NCI-H187 (cell line): ENCODE data around the gene TMEM109.

ENCODE experiments used
- DNase-seq, 2 experiments: peaks; one replicate each; lab custom pipeline; 2025; lab: John Stamatoyannopoulos, UW

Gene TMEM109

GRCh38 chr11:60942219-60942618 lies 28.3 kb downstream of the TMEM109 start:
- no peak for DNase-seq

DNA sequence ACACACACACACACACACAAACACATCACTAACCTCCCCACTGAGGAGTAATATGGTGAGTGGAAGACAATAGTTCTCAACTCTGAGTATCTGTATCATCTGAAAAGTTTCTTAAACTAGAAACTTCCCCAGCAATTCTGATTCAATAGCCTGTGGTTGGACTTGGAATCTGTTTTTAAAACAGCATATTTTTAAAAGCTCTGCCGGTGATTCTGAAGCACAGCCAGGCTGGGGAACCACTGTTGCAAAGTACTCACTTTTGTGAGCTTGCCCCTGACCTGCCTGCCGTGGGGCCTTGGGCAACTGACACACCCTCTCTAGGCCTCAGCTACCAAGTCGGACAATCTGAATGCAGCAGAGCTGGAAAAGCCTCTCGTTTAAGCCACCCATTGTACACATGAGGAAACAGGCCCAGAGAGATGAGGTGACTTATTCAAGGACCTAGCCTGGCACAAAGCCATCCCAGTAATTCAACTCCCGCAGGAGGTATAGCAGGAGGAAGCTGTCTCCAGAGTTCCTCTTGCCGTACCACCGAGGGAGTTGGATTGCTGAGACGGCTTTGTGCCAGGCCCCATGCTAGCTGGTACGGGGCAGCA lies 29.1 kb downstream of the TMEM109 start:
- peak; percentile 27 to 39 for DNase-seq

DNA sequence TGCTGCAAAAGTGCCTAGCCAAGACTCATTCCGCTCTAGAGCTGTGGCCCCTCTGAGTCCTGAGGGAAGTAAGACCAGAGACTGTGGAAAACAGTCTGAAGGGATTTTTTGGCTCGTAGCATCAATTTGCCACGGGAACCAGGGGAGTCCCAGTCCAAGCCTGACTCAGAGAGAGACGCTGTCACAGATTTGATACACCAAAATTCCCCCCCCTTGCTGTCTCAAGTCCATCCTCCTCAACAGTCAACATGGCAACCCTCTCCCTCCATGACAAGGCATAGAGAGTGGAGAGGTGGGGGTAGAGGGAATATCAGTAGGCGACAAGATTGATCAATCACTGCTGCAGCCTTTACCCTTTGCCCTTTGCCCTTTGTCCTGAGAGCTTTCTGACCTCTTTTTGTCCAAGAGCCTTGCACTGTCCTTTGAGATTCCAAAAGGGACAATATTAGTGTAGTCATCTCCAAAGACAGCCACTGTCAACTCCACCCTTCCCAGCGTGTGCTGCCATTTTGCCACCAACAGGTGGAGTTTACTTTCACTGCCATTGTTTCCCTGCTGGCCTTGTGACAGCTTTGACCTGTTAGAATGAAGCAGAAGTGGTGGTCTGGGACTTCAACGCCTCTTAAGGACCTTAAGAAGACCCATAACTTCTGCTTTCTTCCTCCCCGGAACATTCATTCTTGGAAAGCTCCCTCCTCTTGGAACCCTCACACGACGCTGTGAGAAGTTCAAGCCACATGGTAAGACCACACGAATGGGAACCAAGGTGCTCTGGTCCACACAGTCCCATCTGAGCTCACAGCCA lies 30.7 kb downstream of the TMEM109 start:
- no peak for DNase-seq

DNA sequence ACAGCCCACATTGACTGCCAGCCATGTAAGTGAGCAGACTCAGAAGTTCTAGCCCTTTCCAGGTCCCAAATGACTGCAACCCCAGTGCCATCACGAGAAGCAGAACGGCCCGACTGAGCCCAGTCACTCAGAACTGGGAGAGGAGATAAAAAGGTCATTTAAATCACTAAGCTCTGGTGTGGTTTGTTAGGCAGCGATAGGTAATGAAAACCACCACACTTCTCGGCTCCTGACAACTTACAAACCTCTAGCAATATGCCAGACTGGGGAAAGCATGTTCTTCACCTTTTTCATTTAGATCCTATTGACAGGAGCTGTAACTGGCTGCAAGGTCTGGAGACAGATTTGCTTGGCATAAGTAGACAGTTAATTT lies 31.3 kb downstream of the TMEM109 start:
- DNase-seq, result no peak

DNA sequence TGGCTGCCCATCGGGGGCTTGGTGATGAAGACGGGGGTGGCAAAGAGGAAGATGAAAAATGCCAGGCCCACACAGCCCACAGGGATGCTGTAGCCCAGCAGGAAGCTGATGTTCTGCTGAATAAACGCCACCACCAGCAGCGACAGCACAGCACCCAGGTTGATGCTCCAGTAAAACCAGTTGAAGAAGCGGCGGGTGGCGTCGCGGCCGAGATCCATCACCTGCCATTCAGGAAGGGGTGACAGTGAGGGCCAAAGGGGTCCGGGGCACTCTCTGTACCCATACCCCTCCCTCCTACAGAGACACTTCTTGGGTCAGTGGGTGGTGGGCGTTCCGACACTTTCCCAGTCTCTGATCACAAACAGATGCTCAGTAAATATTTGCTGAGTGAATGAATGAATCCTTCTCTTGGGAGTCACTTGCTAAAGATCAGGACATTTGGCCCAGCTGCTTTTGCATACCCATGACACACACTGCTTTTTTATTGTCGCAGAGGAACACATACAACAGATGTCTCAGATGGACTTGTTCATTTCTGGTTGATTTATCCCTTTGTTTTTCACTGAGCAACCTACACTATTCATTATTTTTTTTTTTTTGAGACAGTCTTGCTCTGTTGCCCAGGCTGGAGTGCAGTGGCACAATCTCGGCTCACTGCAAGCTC lies 32.8 kb downstream of the TMEM109 start:
- no peak for DNase-seq

DNA sequence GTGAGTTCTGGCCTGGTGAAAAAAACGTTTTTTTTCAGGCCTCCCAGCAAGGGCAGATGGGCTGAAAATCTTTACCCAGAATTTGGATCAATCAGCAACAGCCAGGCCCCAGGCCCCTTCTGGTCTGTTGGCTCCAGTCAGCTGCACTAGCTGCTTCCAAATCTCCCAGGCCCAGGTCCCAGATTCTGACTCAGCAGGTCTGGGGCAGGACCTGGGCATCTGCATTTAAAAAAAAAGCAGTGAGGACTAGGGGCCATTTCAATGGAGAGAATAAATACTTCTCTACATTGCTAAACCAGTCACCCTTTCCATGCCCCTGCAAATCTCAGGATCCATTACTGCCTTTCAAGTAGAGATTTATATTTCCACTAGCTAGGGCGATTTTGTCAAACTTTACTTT lies 33.7 kb downstream of the TMEM109 start:
- no peak for DNase-seq

DNA sequence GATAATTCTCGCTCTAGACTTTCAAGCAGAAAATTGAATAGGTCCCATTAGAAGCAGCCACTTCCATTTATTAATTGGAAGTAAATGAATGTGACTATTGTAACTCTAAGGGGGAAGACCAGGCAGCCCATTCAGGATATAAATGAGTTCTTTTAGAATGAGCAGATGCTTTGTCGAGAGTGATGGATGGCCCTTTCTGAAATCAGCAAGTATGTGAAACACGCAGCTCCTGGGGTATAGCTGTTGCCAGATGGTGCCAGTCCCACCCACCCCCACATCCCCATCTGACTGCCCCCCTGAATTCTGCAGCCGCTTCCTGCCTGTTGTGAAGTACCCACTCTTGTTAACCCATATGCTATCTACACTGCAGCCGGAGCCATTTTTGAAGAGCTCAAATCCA lies 34.3 kb downstream of the TMEM109 start:
- no peak for DNase-seq

GRCh38 chr11:60950024-60950423 lies 36.1 kb downstream of the TMEM109 start:
- no peak for DNase-seq

DNA sequence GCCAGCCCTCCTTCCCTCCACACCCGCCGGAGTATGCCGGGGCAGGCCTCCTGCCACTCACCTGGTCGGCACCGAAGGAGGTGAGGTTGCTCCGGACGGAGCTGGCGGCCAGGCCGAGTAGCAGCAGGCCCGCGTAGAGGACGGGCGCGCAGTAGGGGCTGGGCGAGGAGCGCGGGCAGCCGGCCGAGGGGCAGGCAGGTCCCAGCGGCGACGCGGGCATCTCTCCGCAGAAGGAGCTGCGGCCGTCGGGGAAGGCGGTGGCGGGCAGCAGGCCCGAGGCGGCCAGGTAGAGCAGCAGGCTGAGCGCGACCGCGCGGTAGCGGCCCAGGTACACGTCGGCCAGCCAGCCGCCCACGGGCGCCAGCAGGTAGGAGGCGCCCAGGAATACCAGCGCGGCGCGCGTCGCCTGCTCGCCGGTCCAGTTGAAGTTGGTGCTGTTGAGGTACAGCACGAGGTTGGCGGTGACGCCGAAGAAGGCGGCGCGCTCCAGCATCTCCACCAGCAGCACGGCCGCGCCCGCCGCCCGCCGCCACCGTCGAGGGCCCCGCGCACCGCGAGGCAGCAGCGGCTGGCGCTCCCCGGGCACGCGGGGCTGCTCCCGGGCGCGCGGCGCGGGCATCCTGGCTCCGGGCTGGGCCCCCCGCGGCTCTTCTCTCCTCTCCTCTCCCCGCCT lies 37.1 kb downstream of the TMEM109 start:
- no peak for DNase-seq

- DNase-seq, result no peak
Measured at GRCh38 chr11:60951606-60951903, 37.6 kb downstream of the TMEM109 start.

DNA sequence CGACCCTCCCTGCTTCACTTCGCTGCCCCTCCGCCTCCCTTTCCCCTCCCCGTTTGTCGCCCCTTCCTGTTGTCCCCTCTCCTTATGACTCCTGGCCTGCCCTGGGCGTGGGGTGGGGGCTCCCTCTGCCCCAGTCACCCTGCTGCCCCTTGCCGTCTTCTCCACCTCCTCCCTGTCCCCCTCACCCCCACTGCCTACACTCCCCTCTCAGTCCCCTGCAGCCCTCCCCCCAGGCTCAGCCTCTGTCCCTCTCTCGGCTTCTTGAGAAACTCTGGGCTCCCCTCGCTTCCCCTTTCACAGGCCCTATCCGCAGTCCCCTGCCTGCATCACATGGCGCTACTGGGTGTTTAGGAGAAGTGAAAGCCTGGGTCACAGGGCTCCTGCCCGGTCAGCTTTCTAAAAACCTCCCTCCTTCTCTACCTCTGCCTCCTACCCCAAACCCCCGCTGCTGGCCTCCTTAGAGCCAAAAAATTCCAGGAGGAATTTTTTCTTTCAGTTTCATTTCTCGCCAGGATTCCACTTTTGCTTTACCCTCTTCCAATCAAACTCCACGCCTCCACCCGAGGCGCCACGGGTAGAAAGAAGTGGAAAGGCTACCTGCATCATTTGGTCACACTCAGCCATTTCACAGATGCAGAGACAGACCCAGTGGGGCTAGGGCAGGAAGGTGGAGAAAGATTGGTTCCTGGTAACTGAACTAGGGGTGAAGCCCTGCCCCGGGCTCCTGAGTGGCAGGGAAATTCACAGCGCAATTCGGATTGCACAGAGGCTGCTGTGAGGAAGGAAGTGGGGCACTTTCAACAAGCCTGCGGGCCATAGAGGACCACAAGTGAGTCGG lies 38.2 kb downstream of the TMEM109 start, which contains the start of gene SLC15A3:
TSS of gene SLC15A3 (minus strand) at position 273 of the 838 bp plus-strand sequence. CDS start 625 bp downstream, outside the sequence.
- no peak for DNase-seq

GRCh38 chr11:60952742-60953170 lies 38.8 kb downstream of the TMEM109 start:
- no peak for DNase-seq

DNA sequence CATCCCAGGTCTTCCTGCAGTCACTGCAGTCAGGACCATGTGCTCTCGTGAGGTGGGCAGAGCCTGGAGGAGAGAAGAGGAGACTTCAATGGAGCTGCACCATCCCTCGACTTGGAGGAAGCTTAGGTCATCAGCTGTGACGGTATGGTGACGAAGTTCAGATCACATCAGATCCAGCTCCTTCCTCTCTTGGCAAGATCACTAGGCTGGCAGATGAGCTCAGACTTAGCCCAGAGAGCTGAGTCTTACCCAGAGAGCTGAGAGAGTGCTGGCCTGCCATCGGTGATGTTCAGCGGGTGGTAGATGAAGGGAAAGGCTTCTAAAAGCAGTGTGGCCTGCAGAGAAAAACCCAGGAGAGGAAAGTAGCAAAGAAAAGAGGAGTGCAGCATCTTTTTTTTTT lies 39.8 kb downstream of the TMEM109 start:
- DNase-seq, result no peak

DNA sequence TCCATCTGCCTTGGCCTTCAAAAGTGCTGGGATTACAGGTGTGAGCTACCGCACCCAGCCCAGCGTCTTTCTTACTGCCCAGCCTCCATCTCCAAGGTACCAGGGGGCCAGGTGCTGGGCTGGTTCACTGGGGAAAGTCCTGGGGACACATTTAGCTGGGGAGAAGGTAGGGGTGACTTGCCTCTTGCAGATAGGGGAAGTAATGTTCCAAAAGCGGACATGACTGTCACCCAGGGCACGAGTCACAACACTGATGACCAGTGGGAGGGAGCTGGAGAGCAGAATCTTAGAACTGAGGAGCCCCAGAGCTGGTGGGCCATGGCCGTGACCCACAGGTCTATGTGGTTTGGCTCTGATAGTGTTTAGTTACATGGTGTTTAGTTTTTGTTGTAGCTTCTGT lies 40.5 kb downstream of the TMEM109 start:
- no peak for DNase-seq

DNA sequence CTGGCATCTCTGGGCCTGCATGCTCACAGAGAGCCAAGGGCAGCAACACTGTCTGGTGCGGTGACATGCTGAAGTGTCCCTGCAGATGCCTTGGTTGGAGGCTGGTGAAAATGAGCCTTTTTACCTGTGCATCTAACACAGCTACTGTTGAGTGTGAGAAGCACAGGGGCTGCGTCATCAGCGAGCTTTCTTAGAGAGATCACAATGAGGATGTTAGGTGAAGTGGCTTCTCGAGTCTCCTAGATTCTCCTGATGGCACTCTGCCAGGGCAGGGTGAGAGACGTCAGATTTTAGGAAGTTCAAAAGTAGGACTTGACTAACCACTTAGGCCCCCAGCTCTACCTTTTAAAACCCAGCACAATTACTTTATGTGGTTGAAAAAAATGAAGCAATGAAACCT lies 41.6 kb downstream of the TMEM109 start:
- peak; percentile 7 to 27 for DNase-seq

- DNase-seq, result no peak
Measured at GRCh38 chr11:60957188-60957587, 43.2 kb downstream of the TMEM109 start.

- DNase-seq, result no peak
Measured at GRCh38 chr11:60959431-60959830, 45.5 kb downstream of the TMEM109 start.

GRCh38 chr11:60960405-60960804 lies 46.4 kb downstream of the TMEM109 start:
- DNase-seq, result no peak

GRCh38 chr11:60964801-60965200 lies 50.8 kb downstream of the TMEM109 start:
- no peak for DNase-seq

DNA sequence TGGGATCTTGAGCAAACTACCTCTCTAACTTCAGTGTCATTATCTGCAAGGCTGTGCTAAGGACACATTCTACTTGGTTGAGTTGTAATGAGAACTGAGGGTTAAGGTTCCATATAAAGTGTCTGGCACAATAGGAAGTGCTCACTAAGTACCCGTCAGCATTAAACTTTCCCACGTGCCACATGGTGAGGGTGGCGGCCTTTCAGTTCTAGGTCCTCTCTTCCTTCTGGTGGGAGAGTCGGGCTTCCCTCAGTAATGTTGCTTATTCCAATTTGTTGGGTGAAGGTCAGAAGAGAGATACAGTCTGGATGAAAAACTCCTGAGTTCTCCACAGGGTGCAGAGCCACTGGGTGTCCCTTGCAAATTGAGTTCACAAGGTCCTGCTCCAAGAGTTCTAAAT lies 52.9 kb downstream of the TMEM109 start:
- DNase-seq, result no peak

- no peak for DNase-seq
Measured at GRCh38 chr11:60968223-60968622, 54.3 kb downstream of the TMEM109 start.

DNA sequence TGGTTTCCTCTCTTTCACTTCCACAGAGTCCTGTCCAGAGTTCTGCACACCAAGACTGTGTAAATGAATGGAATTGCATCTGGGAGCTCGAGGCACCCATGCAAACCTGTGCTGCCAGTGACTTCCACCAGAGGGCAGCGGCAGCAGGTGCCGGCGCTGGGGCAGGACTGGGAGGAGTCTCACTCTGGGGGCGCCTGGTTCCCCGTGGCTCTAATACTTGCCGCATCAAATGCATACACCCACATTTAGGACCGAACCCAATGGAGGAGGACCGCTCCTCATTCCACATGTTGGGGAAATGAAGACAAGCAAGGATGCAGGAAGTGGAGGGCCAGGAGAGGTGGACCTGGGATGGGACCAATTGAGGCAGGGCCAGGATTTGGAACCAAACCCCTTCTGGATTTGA lies 56.4 kb downstream of the TMEM109 start:
- DNase-seq, result peak in 1 of 2 experiments; percentile 25
